Measurements from ENCODE around the gene TSPYL1.
A peak's percentile ranks its signal among the peaks of the same experiment; 100 is the strongest.
"Not testable (repeated sequence)": the region's sequence is repeated elsewhere in the genome, so short reads cannot be mapped to it uniquely, and the experiment has no call there.

TSPYL1 gene

GRCh38 chr6:116279232-116280160 lies at the start of gene TSPYL1:
TSS of gene TSPYL1 (minus strand) at chr6:116279930. CDS start at chr6:116279830, 100 bp downstream.
- DNase-seq = peak; percentile 96 to 97

- no peak for DNase-seq
Measured at GRCh38 chr6:116329156-116329555, 49.4 kb upstream of the TSPYL1 start.

GRCh38 chr6:116328528-116328903 lies 48.8 kb upstream of the TSPYL1 start:
- DNase-seq = no peak

- no peak for DNase-seq
Measured at GRCh38 chr6:116327803-116328527, 48.2 kb upstream of the TSPYL1 start.

GRCh38 chr6:116326996-116327395 lies 47.3 kb upstream of the TSPYL1 start:
- no peak for DNase-seq

- DNase-seq = no peak
Measured at GRCh38 chr6:116326181-116326671, 46.5 kb upstream of the TSPYL1 start.

GRCh38 chr6:116325634-116326132 lies 46.0 kb upstream of the TSPYL1 start:
- not testable (repeated sequence) for DNase-seq

GRCh38 chr6:116323863-116324262 lies 44.1 kb upstream of the TSPYL1 start:
- no peak for DNase-seq

GRCh38 chr6:116321933-116322332 lies 42.2 kb upstream of the TSPYL1 start:
- not testable (repeated sequence) for DNase-seq

- no peak for DNase-seq
Measured at GRCh38 chr6:116316772-116317467, 37.2 kb upstream of the TSPYL1 start.

- DNase-seq = no peak
Measured at GRCh38 chr6:116314878-116315277, 35.1 kb upstream of the TSPYL1 start.

- no peak for DNase-seq
Measured at GRCh38 chr6:116314218-116314617, 34.5 kb upstream of the TSPYL1 start.

- DNase-seq = no peak
Measured at GRCh38 chr6:116313101-116313776, 33.5 kb upstream of the TSPYL1 start.

- DNase-seq = no peak
Measured at GRCh38 chr6:116309657-116310056, 29.9 kb upstream of the TSPYL1 start.

- DNase-seq = no peak
Measured at GRCh38 chr6:116309001-116309400, 29.3 kb upstream of the TSPYL1 start.

- DNase-seq = no peak
Measured at GRCh38 chr6:116307633-116308032, 27.9 kb upstream of the TSPYL1 start.

GRCh38 chr6:116307001-116307400 lies 27.3 kb upstream of the TSPYL1 start:
- no peak for DNase-seq

- DNase-seq = no peak
Measured at GRCh38 chr6:116304538-116305097, 24.9 kb upstream of the TSPYL1 start.

GRCh38 chr6:116301104-116301503 lies 21.4 kb upstream of the TSPYL1 start:
- DNase-seq = no peak

- no peak for DNase-seq
Measured at GRCh38 chr6:116300566-116300965, 20.8 kb upstream of the TSPYL1 start.

- no peak for DNase-seq
Measured at GRCh38 chr6:116298973-116299372, 19.2 kb upstream of the TSPYL1 start.

GRCh38 chr6:116298273-116298672 lies 18.5 kb upstream of the TSPYL1 start:
- DNase-seq = no peak
